ENCODE measurements around the gene FRMD4A.

DNA sequence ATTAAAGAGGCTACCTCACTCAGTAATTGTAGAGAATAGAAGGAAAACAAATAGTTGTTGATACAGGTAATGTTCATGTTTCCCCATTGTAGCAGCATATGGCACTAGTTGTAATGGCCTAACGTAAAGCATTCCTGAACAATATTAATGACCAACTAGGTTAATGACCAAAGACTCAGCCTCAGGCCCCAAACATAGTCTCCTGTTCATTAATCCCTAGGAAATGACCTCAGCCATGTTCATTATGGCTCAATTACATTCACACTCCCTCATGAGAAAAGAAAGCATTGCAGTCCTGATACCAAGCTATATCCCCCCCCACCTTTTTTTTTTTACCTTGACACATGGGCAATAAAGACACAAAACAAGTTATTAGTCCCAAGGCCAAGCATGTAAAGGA, 12.7 kb downstream of the FRMD4A start:
- no peak for TF ChIP-seq POLR2A (IDR thresholded peaks at IDR 0.05)
- TF ChIP-seq, protein P1, sequence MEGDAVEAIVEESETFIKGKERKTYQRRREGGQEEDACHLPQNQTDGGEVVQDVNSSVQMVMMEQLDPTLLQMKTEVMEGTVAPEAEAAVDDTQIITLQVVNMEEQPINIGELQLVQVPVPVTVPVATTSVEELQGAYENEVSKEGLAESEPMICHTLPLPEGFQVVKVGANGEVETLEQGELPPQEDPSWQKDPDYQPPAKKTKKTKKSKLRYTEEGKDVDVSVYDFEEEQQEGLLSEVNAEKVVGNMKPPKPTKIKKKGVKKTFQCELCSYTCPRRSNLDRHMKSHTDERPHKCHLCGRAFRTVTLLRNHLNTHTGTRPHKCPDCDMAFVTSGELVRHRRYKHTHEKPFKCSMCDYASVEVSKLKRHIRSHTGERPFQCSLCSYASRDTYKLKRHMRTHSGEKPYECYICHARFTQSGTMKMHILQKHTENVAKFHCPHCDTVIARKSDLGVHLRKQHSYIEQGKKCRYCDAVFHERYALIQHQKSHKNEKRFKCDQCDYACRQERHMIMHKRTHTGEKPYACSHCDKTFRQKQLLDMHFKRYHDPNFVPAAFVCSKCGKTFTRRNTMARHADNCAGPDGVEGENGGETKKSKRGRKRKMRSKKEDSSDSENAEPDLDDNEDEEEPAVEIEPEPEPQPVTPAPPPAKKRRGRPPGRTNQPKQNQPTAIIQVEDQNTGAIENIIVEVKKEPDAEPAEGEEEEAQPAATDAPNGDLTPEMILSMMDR (IDR thresholded peaks at IDR 0.05): no peak

Data from uterus (tissue), 2 donors.